Islet precursor cell (in vitro differentiated cells): ENCODE measurements around the gene ELMOD3.
"Not testable (repeated sequence)": the region's sequence is repeated elsewhere in the genome, so short reads cannot be mapped to it uniquely, and the experiment has no call there.

Experiments
- DNase-seq: peaks from one replicate; pipeline ENCODE4 v3.0.0-alpha.2; 2018

The ELMOD3 gene

DNA sequence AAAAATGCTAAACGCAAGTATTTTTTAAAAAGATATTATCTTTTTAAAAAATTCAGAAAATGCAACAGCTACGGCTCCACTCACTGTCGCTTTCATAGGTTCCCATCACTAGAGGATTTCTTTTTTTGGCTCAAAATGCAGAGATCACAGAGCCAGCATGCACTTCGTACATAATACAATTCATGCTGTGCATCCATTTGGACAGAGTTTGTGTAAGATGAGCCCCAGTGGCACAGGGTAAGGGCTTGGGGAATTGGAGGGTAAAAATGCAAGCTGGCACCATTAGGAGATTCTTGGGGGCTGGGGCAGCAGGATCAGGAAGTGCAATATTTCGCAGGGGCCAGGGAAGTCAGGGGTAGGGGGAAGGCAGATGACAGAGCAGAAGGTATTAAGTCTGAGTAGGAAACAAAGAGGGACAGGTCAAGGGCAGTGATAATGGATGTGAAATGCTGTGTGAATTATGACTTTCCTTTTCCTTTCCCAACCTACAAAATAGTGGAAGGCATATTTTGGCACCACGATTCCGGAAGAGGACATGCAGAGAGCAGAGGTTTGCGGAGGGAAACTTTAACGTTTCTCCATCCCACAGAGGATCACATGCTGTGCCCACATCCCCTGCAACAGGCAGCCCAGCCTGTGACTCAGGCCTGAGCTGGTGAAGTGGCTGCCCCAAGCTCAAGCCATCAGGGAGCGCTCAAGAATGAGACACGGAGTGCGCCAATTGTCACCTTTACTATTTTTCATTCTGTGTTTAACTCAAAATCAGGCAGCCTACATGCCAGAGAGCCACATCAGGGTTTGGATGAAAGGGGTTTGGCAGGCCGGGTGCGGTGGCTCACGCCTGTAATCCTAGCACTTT is 50.9 kb downstream of the ELMOD3 start:
- DNase-seq = no peak

DNA sequence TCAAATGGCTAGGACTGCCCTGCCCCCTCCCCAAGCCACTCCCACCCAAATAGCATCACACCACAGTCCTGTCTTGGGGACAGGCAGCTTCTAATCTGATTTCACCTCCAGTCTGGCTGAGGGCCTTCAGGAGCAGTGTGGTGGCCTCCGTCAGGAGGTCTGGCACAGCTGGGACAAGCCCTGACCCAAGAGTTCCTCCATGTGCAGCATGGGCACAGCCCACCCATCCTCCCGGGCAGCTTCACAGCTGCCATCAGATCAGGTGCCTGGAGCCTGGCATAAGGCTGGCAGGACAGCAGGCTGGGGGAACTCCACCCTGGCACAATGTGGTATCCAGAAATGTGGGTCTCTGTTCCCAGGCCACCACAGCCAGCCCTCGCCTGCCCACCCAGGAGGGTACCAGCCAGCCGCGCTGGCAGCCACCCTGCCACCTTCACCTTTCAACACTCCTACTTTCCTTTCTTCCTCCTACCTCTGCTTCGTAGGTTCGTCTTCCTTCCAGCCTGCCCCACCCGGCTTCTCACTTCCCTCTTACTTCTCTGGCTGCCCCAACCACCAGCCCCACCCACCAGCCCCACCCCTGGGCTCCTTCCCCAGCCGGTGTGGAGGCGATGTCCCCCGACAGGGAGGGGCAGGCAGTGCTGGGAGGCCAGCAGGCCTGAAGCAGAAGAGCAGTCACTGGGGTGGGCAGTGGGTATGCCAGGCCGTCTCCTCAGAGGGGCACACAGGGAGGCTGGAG is 55.4 kb downstream of the ELMOD3 start, which contains the start of gene CAPG:
Gene CAPG, minus strand, starts transcription at position 522 of the 739 bp plus-strand sequence. CDS start 8,221 bp downstream, outside the sequence.
- no peak for DNase-seq

DNA sequence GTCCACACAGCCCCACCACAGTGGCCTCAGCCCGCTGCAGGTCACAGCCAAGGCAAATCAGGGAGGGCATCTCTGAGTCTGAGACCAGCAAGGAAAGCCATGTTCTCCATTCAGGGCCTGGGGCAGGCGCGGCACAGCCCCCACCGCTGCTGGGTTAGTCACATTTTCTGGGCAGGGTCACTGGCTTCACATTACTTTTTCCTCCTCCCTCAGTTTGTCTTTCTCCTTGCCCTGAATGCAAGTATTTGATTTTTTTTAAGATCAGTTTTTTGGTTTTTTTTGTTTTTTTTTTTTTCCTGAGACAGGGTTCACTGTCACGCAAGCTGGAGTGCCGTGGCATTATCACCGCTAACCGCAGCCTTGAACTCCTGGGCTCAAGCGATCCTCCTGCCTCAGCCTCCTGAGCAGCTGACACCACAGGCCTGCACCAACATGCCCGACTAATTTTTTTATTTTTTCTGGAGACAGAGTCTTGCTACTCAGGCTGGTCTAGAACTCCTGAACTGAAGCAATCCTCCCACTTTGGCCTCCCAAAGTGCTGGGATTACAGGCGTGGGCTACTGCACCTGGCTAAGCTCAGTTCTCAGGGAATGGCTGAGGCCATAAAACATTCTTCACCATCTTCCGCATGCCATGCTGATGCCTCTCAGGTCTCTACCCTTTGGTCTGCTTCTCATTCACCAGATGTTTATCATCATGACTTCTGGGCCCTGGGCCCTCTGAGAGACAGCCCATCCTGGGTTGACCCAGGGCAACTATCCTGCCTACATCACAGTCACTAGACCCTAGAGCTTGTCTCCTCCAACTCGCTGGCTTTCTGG is 56.2 kb downstream of the ELMOD3 start:
- peak; percentile 54 for DNase-seq

DNA sequence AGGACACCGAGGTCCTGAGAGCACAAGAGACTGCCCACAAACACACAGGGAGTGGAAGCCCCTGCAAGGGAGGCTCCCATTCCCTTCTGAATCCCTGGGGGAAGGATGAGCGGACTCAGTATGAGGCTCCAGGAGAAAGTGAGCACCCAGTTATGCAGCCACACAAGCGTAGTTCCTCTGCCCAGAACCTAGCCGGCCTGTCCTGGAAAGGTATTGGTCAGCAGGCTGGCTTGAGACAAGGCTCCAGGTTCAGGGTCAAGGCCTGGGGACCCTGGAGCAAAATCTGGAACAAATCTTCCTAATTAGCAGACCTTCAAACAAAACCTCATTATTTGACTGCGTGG is 56.8 kb downstream of the ELMOD3 start:
- DNase-seq = no peak

DNA sequence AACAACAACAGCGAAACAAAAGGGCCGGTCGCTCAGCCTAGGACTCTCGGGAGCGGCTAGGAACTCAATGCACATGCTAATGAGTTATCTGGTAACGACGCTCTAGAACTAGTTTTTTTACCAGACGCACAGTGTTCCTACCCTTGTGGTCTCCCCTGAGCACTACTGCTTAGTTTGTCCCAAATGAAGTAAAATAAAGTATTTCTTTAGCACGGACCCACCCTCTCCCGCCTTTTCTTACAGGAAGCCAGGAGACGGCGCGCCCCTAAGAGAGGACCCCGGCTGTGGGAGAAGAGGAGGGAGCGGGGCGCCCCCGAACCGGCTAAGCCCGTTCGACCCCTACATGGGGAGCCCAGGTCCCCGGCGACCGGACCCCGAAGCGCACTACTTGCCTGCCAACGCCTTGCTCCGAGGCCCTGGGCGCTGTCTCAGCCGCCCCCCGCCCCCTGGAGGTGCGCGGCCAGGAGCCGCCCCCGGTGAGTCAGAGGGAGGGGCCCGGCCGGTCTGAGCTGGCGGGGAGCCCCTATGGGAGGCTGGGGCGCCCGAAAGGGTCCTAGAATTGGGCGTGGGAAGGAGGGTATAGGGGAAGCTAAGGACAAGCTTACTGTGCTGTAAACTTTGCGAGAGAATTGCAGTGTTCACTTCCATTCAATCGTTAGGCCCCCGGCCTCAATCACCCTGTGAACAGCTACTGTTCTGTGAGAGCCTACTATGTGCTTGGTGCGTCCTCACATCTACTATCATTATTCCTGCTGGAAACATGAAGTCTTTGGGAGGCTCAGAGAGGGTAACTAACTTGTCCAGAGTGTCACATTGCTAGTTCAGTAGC is 59.2 kb downstream of the ELMOD3 start:
- DNase-seq = peak; percentile 82

DNA sequence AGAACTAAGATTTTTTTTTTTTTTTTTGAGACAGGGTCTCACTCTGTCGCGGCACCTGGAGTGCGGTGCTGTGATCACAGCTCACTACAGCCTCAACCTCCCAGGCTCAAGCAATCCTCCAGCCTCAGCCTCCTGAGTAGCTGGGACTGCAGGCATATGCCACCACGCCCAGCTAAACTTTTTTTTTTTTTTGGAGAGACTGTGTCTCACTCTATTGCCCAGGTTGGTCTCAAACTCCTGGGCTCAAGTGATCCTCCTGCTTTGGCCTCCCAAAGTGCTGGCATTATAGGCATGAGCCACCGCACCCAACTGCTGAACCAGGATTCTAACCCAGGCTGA is 59.8 kb downstream of the ELMOD3 start:
- DNase-seq = not testable (repeated sequence)

DNA sequence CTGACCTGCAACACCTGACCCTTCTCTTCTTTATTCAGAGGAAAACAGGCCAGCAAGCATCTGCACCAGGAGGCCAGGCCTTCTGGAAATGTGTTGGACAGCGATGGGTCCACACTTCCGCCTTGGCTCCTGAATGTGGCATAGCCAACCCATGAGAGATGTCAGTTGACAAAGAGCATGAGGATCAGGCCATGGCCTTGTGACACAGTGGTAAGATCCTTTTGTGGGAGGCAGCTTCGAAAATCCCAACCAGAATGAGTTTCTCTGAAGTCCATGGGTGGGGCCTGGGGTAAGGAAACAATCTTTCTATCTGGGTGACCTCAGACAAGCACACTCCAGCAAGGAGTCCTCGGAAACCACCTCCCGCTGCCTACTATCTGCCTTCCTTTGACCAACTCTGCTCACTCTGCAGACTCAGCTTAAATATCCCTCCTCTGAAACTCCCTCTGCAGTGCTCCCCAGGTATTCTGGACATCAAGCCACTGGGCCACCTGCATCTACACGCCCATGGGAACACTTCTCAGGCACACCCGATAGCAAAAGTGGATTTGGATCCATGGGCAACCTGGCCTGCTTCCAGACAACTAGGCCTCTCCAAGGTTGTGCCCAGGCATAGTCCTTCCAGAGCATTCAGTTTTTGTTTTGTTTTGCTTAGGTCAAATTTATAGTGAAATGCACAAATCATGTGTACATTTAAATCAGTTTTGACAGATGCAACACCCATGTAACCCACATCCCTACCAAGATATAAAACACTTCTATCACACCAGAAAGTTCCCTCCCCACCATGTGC is 60.4 kb downstream of the ELMOD3 start:
- DNase-seq = no peak

DNA sequence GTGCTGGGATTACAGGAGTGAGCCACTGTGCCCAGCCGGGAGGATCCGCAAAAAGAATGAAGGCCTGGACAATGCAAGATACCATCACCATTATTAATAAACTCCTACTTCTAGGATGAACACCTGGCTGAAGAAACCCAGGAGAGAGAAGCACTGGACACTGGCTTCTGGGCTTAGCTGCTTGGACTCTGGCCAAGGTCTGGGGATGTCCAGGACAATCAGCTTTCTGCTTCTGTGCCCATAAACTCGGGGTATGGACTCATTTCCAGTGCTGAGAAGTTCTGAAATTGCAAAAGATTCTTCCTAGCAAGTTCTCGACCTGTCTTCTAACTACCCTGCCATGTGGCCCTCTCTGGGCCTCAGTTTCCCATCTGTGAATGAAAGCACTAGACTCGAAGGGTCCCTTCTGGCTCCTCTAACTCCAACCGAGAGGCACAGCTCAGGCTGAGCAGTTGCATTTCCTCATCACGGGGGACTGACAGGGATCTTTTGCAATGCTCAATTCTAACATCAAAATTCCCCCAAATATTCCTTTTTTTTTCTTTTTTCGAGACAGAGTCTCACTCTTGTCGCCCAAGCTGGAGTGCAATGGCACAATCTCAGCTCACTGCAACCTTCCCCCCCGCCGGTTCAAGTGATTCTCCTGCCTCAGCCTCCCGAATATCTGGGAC is 61.5 kb downstream of the ELMOD3 start:
- no peak for DNase-seq

DNA sequence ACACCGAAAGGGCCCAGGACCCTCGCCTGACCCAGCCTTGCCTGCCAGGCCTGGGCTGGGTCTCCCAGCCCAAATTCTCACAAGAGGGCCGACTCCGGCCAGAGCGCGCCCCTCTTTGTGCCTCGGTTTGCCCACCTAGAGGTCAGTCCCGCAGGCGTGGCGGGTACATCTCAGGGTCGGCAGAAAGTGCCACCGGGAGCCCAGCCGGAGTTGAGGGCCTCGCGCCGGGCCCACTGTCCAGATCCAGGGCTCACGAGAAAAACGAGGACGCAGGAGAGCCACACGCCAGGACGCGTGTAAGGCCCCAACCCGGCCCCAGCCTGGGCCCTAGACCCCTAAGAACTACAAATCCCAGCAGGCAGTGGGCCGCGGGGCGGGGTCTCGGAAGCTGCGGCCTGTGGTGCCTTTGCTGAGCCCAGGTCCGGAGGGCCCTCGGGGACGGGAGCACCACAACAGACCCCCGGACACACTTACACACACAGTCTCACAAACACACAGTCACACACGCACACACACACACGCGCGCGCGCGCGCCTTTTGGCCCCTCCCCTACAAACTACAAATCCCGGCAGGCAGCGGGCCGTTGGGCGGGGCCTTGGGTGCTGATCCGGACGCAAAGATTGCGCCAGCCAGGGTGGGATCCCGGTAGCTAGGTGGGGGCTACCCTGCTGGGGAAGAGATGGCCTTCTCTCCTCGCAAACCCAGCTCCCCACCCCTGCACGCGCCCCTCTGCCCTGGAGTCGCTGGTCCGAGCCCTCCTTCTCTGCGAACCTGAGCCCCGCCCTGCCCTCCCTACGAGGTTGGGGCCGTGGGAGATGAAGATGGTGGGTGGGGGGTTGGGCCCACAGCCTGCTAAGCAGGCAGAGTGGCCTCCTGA is 63.8 kb downstream of the ELMOD3 start, which contains the start of gene SH2D6:
Gene SH2D6, plus strand, starts transcription at position 583 of the 877 bp plus-strand sequence. CDS start 10,752 bp downstream, outside the sequence.
- DNase-seq = peak; percentile 94

DNA sequence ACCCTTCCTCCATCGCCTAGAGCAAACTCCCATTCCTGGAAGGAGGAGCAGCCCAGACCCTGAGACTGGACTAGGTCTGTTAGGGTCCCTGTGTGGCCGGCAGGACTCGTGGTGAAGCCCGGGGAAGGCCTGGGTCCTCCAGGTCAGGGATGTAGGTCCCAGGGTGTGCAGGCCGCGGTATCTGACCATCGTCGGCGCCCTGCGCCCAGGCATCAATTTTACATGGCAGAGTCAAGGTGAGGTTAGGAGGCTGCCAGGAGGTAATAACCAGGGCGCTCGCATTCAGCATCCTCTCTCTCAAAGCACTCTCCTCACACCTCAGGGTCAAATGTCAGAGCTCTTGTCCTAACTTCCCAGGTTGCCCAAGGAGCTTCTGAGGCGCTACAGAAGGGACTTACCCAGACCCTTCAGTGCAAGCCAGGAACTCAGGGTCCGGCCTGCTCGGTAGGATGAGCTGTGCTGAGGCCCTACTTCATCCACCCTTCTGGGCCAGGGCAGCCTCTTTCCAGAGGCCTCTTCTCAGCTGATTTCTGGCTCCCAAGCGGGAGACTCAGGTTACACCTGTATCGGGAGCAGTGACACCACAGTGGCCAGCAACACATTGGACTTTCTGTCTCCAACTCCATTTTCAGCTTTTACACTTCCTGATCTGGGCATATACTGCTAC is 64.6 kb downstream of the ELMOD3 start:
- no peak for DNase-seq

DNA sequence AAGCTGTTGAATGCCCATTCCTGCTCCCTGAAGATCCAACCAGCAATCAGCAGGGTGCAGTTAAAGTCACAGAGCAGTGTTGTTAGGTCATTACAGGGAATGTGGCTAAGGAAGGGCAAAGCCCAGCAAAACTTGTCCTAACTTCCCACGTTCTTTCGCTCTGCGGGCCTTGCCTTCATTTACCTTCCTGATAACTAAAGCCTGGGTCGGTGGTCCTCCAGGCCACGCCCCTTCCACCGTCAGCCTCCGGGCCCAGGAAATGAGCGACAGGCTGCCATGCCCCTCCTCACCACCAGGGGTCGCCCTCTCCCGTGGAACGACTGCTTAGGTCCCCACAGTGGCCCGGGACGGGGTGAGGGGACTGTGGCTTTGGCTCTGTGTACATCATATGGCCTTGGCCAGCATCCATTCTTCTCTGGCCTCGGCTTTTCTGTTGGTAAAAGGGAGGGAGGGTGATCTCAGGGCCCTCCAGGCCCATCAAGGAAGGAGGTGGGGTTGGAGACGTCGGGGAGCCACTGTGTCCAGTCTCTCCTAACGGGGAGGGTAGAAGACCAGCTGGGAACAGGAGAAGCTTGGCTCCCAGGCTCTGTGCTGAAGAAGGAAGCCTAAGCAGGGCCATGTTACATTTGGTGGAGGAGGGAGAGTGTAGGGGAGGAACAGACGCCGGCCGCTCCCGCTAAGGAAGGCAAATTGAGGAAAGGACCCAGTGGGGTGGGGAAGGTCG is 66.1 kb downstream of the ELMOD3 start:
- peak; percentile 91 for DNase-seq

DNA sequence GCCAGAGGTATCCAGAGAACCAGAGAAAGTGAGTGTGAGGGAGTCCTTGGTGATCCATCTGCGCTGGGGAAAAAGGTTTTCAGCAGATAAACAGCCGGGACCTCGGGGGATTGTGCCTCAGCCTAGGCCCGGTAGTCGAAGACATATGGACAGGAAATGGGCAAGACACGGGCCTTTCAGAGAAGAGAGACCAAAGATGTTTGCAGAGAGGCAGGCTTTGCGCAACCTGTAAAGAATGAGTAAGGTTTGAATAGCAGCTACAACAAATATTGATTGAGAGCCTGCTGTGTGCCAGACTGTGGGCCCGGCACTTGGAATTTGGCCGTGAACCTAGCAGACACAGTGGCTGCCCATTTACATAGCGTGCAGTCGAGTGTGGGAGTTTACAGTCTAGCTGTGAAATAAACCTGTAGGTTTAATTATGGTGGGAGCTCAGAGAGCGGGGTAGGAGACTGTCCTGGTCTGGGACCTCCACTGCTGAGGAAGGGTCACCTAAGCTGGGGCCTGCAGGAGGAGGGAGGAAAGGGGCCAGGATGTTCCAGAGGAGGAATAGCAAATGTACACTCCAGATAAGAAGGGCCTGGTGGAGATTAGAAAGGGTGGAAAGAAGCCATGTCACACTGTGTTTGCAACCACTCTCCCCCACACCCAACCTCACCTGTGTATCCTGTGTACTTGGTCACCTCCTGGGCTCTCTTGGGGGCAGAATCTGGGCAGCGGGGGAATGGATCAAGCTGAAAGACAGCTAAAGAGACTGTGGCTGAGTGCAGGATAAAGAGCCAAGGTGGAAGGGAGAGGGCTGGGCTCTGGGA is 66.9 kb downstream of the ELMOD3 start:
- no peak for DNase-seq

DNA sequence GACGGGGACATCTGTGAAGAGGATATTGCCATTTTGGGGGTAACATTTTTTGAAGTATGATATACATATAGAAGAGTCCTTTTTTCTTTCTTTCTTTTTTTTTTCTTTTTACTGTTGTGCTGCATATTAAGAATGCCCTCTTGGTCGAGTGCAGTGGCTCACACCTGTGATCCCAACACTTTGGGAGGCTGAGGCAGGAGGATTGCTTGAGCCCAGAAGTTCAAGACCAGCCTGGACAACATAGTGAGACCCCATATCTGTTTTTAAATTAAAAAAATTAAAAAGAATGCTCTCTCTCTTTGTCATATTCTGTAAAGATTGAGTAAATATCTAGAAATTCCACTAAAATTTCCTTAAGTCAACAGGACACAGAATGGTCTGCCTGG is 67.5 kb downstream of the ELMOD3 start:
- no peak for DNase-seq

DNA sequence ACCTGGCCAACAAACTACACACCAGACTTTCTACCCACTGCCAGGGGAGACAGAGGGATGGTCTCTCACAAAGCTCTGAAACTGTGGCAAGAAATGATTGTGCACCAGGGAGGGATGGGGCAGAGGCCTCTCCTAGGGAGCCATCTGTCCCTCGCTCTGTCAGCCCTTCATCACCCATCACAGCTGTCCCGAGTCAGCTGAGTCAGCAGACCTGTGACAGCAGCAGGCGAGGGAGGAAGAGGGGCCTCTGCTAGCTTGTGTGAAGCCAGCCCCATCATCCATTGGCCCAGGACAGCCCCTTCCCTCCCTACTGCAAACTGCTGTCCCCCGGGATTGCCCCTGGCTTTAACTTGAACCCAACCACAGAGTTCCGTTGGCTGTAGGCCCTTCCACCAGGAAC is 69.0 kb downstream of the ELMOD3 start:
- DNase-seq = no peak

DNA sequence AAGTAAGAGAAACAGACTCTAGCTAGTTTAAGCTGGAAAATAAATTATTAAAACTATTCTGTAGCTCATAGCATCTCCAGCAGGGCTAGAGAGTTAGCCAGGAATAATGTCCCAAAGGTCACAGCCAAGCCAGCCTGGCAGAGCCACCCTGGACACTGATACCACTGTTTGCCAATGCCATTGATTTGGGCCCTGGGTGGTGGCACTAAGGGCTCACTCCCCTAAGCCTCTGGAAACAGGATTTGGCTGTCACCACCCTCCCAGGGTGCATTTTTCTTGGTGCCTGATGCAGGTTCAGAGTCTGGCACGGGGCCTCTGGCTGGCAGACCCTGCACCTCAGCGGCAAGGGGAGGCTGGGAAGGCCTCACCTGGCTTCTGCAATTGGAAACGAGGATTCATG is 71.0 kb downstream of the ELMOD3 start:
- no peak for DNase-seq

DNA sequence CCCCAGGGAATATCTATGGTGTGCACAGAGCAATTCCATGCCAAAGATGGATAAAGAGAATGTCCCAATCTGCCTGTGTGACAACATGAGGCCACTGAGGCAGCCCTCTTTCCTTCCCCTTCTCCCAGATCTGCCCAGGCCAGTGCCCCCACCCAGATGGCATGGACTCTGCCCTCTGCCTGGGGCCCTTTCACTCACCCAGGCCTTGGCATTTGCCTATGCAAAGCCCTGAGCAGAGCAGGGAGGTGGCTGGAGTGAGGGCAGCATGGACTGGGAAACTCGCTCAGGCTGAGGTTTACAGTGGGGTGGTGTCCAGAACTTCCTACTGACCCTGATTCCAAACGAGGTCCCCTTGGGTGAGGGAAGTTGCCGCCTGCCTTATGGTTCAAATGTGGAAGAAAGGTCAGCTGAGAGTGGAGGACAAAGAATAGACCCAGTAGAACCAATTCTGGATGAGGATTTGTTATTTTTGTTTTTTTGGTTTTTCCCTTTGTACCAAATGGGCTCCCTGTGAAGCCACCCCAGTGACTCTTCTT is 72.8 kb downstream of the ELMOD3 start:
- no peak for DNase-seq

DNA sequence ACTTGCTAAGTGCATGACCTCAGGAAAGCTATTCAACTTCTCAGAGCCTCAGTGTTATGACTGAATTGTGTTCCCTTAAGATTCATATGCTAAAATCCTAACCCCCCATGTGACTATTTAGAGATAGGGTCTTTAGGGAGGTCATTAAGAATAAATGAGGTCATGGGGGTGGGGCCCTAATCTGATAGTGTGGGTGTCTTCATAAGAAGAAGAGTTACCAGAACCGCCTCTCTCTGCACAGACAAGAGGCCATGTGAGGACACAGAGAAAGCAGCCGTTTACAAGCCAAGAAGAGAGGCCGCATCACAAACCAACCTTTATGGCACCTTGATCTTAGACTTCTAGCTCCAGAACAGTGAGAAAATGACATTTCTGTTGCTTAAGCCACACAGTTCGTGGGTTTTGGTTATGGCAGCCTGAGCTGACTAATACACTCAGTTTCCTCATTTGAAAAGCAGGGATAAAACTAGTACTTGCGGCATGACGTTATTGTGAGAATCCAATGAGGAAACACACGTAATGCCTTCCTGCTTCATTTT is 73.8 kb downstream of the ELMOD3 start:
- DNase-seq = no peak
